Mesenchymal stem cell (in vitro differentiated cells and primary cell): ENCODE measurements around the gene IQGAP1.
"Not testable (repeated sequence)": the region's sequence is repeated elsewhere in the genome, so short reads cannot be mapped to it uniquely, and the experiment has no call there.

Experiments
- DNase-seq: peaks from one replicate; pipeline ENCODE4 v3.0.0-alpha.2; 2013
- H2AFZ ChIP-seq: one replicate; pipeline ENCODE4 v1.6.1; 2013; ENCODE audit warnings: low read depth, mild to moderate bottlenecking, control low read depth, inconsistent platforms, low read length, moderate library complexity
- H2AK5ac ChIP-seq: 2 replicates; pipeline ENCODE4 v1.6.1; 2013; ENCODE audit warnings: low read length, moderate library complexity, mild to moderate bottlenecking, inconsistent platforms; ENCODE audit not compliant: severe bottlenecking
- H2BK120ac ChIP-seq: one replicate; pipeline ENCODE4 v1.6.1; 2013; ENCODE audit warnings: low read depth, mild to moderate bottlenecking, inconsistent platforms, low read length, moderate library complexity
- H2BK12ac ChIP-seq, 2 experiments: one replicate each; pipeline ENCODE4 v1.6.1; 2013; ENCODE audit warnings: inconsistent platforms in 2 of 2, low read length in 2 of 2, mild to moderate bottlenecking in 2 of 2, moderate library complexity in 2 of 2, control low read depth in 1 of 2
- H2BK15ac ChIP-seq: one replicate; pipeline ENCODE4 v1.6.1; 2013; ENCODE audit warnings: mild to moderate bottlenecking, low read depth, inconsistent platforms; ENCODE audit not compliant: poor library complexity, severe bottlenecking
- H2BK5ac ChIP-seq: 2 replicates; pipeline ENCODE4 v1.6.1; 2013; ENCODE audit warnings: low read depth, mild to moderate bottlenecking, low read length, control low read depth, inconsistent platforms; ENCODE audit not compliant: poor library complexity, severe bottlenecking
- H3K14ac ChIP-seq, 2 experiments: one replicate each; pipeline ENCODE4 v1.6.1; 2013; ENCODE audit warnings: inconsistent platforms in 2 of 2, low read length in 2 of 2, control low read depth in 1 of 2, mild to moderate bottlenecking in 1 of 2, moderate library complexity in 1 of 2
- H3K18ac ChIP-seq, 2 experiments: one replicate each; pipeline ENCODE4 v1.6.1; 2013; ENCODE audit warnings: inconsistent platforms in 2 of 2, low read length in 2 of 2, control low read depth in 1 of 2, low read depth in 1 of 2, mild to moderate bottlenecking in 1 of 2
- H3K23ac ChIP-seq, 2 experiments: one replicate each; pipeline ENCODE4 v1.6.1; 2013; ENCODE audit warnings: inconsistent platforms in 2 of 2, low read length in 2 of 2, mild to moderate bottlenecking in 2 of 2, moderate library complexity in 2 of 2, control low read depth in 1 of 2
- H3K27ac ChIP-seq: 2 replicates; pipeline ENCODE4 v1.5.1; 2013; ENCODE audit warnings: mild to moderate bottlenecking, moderate library complexity, low read length, control low read depth, inconsistent platforms; ENCODE audit not compliant: poor library complexity, severe bottlenecking
- H3K27me3 ChIP-seq, 2 experiments: 2 replicates each; pipeline versions ENCODE4 v1.6.1 to v1.7.0; 2013; ENCODE audit warnings: low read length in 2 of 2, mild to moderate bottlenecking in 2 of 2, moderate library complexity in 2 of 2, control low read depth in 1 of 2, inconsistent platforms in 1 of 2; ENCODE audit not compliant: control insufficient read depth in 1 of 2, insufficient read depth in 1 of 2
- H3K36me3 ChIP-seq, 2 experiments: 2 replicates each; pipeline versions ENCODE4 v1.6.1 to v1.7.0; 2013; ENCODE audit warnings: low read length in 2 of 2, control low read depth in 1 of 2, inconsistent platforms in 1 of 2, low read depth in 1 of 2, mild to moderate bottlenecking in 1 of 2; ENCODE audit not compliant: insufficient read depth in 2 of 2, control insufficient read depth in 1 of 2
- H3K4ac ChIP-seq, 2 experiments: one replicate each; pipeline ENCODE4 v1.6.1; 2013; ENCODE audit warnings: inconsistent platforms in 2 of 2, low read length in 2 of 2, mild to moderate bottlenecking in 2 of 2, moderate library complexity in 2 of 2, control low read depth in 1 of 2, low read depth in 1 of 2
- H3K4me1 ChIP-seq: 2 replicates; pipeline ENCODE4 v1.6.1; 2013; ENCODE audit warnings: low read depth, low read length, control low read depth; ENCODE audit not compliant: control insufficient read depth, insufficient read depth
- H3K4me2 ChIP-seq: 2 replicates; pipeline ENCODE4 v1.6.1; 2013; ENCODE audit warnings: low read length, mild to moderate bottlenecking, inconsistent platforms; ENCODE audit not compliant: poor library complexity, severe bottlenecking
- H3K4me3 ChIP-seq, 2 experiments: 2 replicates each; pipeline versions ENCODE4 v1.5.1 to v1.7.0; 2013; ENCODE audit warnings: low read length in 2 of 2, mild to moderate bottlenecking in 2 of 2, control low read depth in 1 of 2, low read depth in 1 of 2; ENCODE audit not compliant: insufficient read depth in 1 of 2
- H3K79me1 ChIP-seq: replicated peaks from 2 replicates; pipeline ENCODE4 v1.6.1; 2013; ENCODE audit warnings: mild to moderate bottlenecking, control low read depth, low read length, inconsistent platforms; ENCODE audit not compliant: poor library complexity, severe bottlenecking
- H3K9ac ChIP-seq: 2 replicates; pipeline ENCODE4 v1.7.0; 2013; ENCODE audit warnings: mild to moderate bottlenecking, low read length, moderate library complexity
- H3K9me3 ChIP-seq: 2 replicates; pipeline ENCODE4 v1.7.0; 2013; ENCODE audit warnings: mild to moderate bottlenecking, low read length; ENCODE audit not compliant: control insufficient read depth
- H4K8ac ChIP-seq: one replicate; pipeline ENCODE4 v1.6.1; 2013; ENCODE audit warnings: inconsistent platforms, mild to moderate bottlenecking, low read length, moderate library complexity
- H4K91ac ChIP-seq: one replicate; pipeline ENCODE4 v1.6.1; 2013; ENCODE audit warnings: mild to moderate bottlenecking, low read length, inconsistent platforms
- WGBS: methylation state at CpG from one replicate; pipeline ENCODE4 v1.1.7; 2013; ENCODE audit warnings: mixed read lengths; 5-methylcytosine and 5-hydroxymethylcytosine counted together

IQGAP1 gene

GRCh38 chr15:90344662-90345061, 43.4 kb upstream of the IQGAP1 start:
- no peak overlapping the region for H2BK120ac ChIP-seq
- H3K18ac ChIP-seq = no peak overlapping the region
- H3K23ac ChIP-seq = no peak overlapping the region
- no peak overlapping the region for H3K9ac ChIP-seq
- no peak overlapping the region for H2AFZ ChIP-seq
- H4K8ac ChIP-seq = no peak overlapping the region
- H2AK5ac ChIP-seq = no peak overlapping the region
- no peak for DNase-seq
- H2BK12ac ChIP-seq = no peak overlapping the region
- no peak overlapping the region for H3K27ac ChIP-seq
- no peak overlapping the region for H4K91ac ChIP-seq
- H3K4me2 ChIP-seq = no peak overlapping the region
- H3K4ac ChIP-seq = no peak overlapping the region
- no peak overlapping the region for H2BK5ac ChIP-seq
- no peaks in the 10 kb centered on the region for H3K79me1 ChIP-seq
- WGBS = 80% methylated on average over 1 of the region's 1 CpG
- no peaks in the 10 kb centered on the region for H3K27me3 ChIP-seq
- H3K36me3 ChIP-seq = no peaks in the 10 kb centered on the region
- H2BK15ac ChIP-seq = no peak overlapping the region
- H3K14ac ChIP-seq = no peak overlapping the region
- no peaks in the 10 kb centered on the region for H3K4me1 ChIP-seq
- H3K9me3 ChIP-seq = no peaks in the 10 kb centered on the region
- no peak overlapping the region for H3K4me3 ChIP-seq

- no peaks in the 10 kb centered on the region for H3K79me1 ChIP-seq
- H3K9ac ChIP-seq = no peak overlapping the region
- H3K27me3 ChIP-seq = no peaks in the 10 kb centered on the region
- no peaks in the 10 kb centered on the region for H3K36me3 ChIP-seq
- H4K8ac ChIP-seq = no peak overlapping the region
- H3K4me2 ChIP-seq = no peak overlapping the region
- no peak overlapping the region for H3K14ac ChIP-seq
- WGBS = 18% methylated on average over 2 of the region's 2 CpGs
- no peak overlapping the region for H3K23ac ChIP-seq
- no peak overlapping the region for H3K4ac ChIP-seq
- H2BK12ac ChIP-seq = no peak overlapping the region
- H3K18ac ChIP-seq = no peak overlapping the region
- no peak overlapping the region for H2AK5ac ChIP-seq
- peak overlapping the region; percentile 18 for H4K91ac ChIP-seq
- no peak overlapping the region for H3K4me3 ChIP-seq
- no peaks in the 10 kb centered on the region for H3K4me1 ChIP-seq
- H2BK120ac ChIP-seq = no peak overlapping the region
- H3K9me3 ChIP-seq = no peaks in the 10 kb centered on the region
- H2AFZ ChIP-seq = no peak overlapping the region
- DNase-seq = no peak
- H3K27ac ChIP-seq = no peak overlapping the region
- no peak overlapping the region for H2BK5ac ChIP-seq
- H2BK15ac ChIP-seq = no peak overlapping the region
These were observed 42.2 kb upstream of the IQGAP1 start for GRCh38 chr15:90345857-90346256.

GRCh38 chr15:90347431-90348065, 40.5 kb upstream of the IQGAP1 start:
- H3K4me1 ChIP-seq, H4K91ac ChIP-seq, H3K23ac ChIP-seq, H3K4me3 ChIP-seq, H3K9ac ChIP-seq, H3K79me1 ChIP-seq, H3K9me3 ChIP-seq, H4K8ac ChIP-seq, H3K36me3 ChIP-seq, H3K14ac ChIP-seq, H3K4me2 ChIP-seq, H3K18ac ChIP-seq, H3K27ac ChIP-seq, H2AK5ac ChIP-seq, H2BK15ac ChIP-seq, H3K4ac ChIP-seq, H2BK12ac ChIP-seq, H2AFZ ChIP-seq, H2BK5ac ChIP-seq, H2BK120ac ChIP-seq, H3K27me3 ChIP-seq: not testable (repeated sequence)
- peak; percentile 23 for DNase-seq
- no CpG with 5 or more reads among the region's 1 CpG for WGBS

- no peak overlapping the region for H3K14ac ChIP-seq
- no peak overlapping the region for H2BK15ac ChIP-seq
- H2BK5ac ChIP-seq = no peak overlapping the region
- H4K8ac ChIP-seq = no peak overlapping the region
- peaks cover 8% of the 10 kb centered on the region for H3K4me1 ChIP-seq
- H4K91ac ChIP-seq = no peak overlapping the region
- H2AK5ac ChIP-seq = no peak overlapping the region
- H3K79me1 ChIP-seq = no peaks in the 10 kb centered on the region
- H2AFZ ChIP-seq = no peak overlapping the region
- H3K23ac ChIP-seq = no peak overlapping the region
- no peak overlapping the region for H2BK12ac ChIP-seq
- no peak overlapping the region for H3K4ac ChIP-seq
- H3K4me2 ChIP-seq = no peak overlapping the region
- H3K27me3 ChIP-seq = no peaks in the 10 kb centered on the region
- no peak overlapping the region for H3K4me3 ChIP-seq
- H3K18ac ChIP-seq = no peak overlapping the region
- H3K9ac ChIP-seq = no peak overlapping the region
- WGBS = 98% methylated on average over 6 of the region's 6 CpGs
- DNase-seq = no peak
- no peak overlapping the region for H2BK120ac ChIP-seq
- no peaks in the 10 kb centered on the region for H3K36me3 ChIP-seq
- H3K27ac ChIP-seq = no peak overlapping the region
- H3K9me3 ChIP-seq = no peaks in the 10 kb centered on the region
These were observed 39.6 kb upstream of the IQGAP1 start for GRCh38 chr15:90348456-90348855.
